ENCODE measurements around the gene TMEM132C.

GRCh38 chr12:128637642-128638606, 371.0 kb downstream of the TMEM132C start:
- TF ChIP-seq POLR2A (IDR thresholded peaks at IDR 0.05; ENCODE audit: low read depth, low read length) (no peak), POLR2AphosphoS5 (IDR thresholded peaks at IDR 0.05; ENCODE audit: low read depth, low read length) (no peak), TAF1 (IDR thresholded peaks at IDR 0.05; ENCODE audit: low read depth, low read length) (no peak)
